Measurements from ENCODE around the gene ASCC1.
A peak's percentile ranks its signal among the peaks of the same experiment; 100 is the strongest.
"Not testable (repeated sequence)": the region's sequence is repeated elsewhere in the genome, so short reads cannot be mapped to it uniquely, and the experiment has no call there.

ASCC1 gene

GRCh38 chr10:72248468-72249151 lies 32.5 kb upstream of the ASCC1 start:
- DNase-seq, result no peak

- DNase-seq, result no peak
Observed at GRCh38 chr10:72245949-72246525, 30.0 kb upstream of the ASCC1 start.

GRCh38 chr10:72244573-72245038 lies 28.5 kb upstream of the ASCC1 start:
- DNase-seq, result no peak

- peak; percentile 37 for DNase-seq
Observed at GRCh38 chr10:72243822-72244437, 27.9 kb upstream of the ASCC1 start.

GRCh38 chr10:72242675-72243074 lies 26.6 kb upstream of the ASCC1 start:
- no peak for DNase-seq

GRCh38 chr10:72241691-72242252 lies 25.7 kb upstream of the ASCC1 start:
- no peak for DNase-seq

- DNase-seq, result no peak
Observed at GRCh38 chr10:72240371-72240770, 24.3 kb upstream of the ASCC1 start.

GRCh38 chr10:72239409-72239808 lies 23.3 kb upstream of the ASCC1 start:
- DNase-seq, result no peak

GRCh38 chr10:72238392-72239175 lies 22.5 kb upstream of the ASCC1 start:
- no peak for DNase-seq

- no peak for DNase-seq
Observed at GRCh38 chr10:72235544-72236279, 19.6 kb upstream of the ASCC1 start.

- no peak for DNase-seq
Observed at GRCh38 chr10:72234560-72235095, 18.6 kb upstream of the ASCC1 start.

- no peak for DNase-seq
Observed at GRCh38 chr10:72233621-72234020, 17.5 kb upstream of the ASCC1 start.

- no peak for DNase-seq
Observed at GRCh38 chr10:72229261-72230251, 13.5 kb upstream of the ASCC1 start.

GRCh38 chr10:72228318-72228751 lies 12.3 kb upstream of the ASCC1 start:
- DNase-seq, result no peak

- DNase-seq, result no peak
Observed at GRCh38 chr10:72227826-72228225, 11.8 kb upstream of the ASCC1 start.

GRCh38 chr10:72226418-72227027 lies 10.4 kb upstream of the ASCC1 start:
- DNase-seq, result no peak

- DNase-seq, result not testable (repeated sequence)
Observed at GRCh38 chr10:72224191-72224590, 8.1 kb upstream of the ASCC1 start.

GRCh38 chr10:72223743-72224101 lies 7.6 kb upstream of the ASCC1 start:
- no peak for DNase-seq

- no peak for DNase-seq
Observed at GRCh38 chr10:72221278-72221677, 5.2 kb upstream of the ASCC1 start.

- DNase-seq, result no peak
Observed at GRCh38 chr10:72220637-72221036, 4.6 kb upstream of the ASCC1 start.

All from T1000 (cell line).